ENCODE data around the gene IL5RA.

Gene IL5RA

DNA sequence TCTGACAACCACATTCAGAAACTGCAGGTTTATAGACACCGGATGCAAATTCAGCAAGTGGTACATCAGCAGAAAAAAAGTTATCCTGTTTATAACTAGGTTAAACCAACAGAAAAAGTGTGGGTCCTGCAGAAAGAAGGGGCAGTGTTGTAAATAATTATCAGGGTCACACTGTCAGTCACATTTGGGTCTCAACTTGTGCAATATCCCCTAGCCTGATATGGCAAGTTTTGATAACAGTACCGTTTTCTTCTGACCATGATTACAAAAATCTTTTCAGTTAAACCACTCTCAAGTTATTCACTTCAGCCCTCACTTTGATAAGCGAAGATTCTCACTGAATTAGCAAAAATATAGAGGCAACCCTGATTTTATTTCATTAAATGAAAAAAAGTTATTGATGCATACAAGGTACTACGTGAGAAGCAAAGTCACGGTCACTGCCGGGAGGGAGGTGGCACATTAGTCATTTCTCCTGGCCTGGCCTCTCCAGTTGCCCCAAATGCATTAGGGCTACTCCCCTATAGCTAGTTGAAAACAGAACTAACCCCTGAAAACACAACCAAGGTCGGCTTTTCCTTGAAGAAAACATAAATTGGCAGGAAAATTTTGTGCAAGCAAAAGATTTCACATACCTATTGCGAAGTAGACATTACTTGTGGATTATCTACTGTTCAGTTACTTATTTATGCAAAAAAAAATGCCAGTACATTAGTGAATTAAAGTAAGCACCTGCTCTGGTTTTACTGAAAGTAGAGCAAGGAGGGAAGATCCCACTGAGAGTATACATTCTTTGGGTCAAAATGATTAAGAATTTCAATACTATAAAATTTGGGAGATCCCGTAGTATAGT, 28.6 kb downstream of the IL5RA start:
- TF ChIP-seq, protein P1, sequence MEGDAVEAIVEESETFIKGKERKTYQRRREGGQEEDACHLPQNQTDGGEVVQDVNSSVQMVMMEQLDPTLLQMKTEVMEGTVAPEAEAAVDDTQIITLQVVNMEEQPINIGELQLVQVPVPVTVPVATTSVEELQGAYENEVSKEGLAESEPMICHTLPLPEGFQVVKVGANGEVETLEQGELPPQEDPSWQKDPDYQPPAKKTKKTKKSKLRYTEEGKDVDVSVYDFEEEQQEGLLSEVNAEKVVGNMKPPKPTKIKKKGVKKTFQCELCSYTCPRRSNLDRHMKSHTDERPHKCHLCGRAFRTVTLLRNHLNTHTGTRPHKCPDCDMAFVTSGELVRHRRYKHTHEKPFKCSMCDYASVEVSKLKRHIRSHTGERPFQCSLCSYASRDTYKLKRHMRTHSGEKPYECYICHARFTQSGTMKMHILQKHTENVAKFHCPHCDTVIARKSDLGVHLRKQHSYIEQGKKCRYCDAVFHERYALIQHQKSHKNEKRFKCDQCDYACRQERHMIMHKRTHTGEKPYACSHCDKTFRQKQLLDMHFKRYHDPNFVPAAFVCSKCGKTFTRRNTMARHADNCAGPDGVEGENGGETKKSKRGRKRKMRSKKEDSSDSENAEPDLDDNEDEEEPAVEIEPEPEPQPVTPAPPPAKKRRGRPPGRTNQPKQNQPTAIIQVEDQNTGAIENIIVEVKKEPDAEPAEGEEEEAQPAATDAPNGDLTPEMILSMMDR (IDR thresholded peaks at IDR 0.05; ENCODE audit: borderline replicate concordance, insufficient read depth, low read depth, low read length): no peak
- H3K4me3 ChIP-seq (ENCODE audit: low read depth, low read length): no peak overlapping the region

DNA sequence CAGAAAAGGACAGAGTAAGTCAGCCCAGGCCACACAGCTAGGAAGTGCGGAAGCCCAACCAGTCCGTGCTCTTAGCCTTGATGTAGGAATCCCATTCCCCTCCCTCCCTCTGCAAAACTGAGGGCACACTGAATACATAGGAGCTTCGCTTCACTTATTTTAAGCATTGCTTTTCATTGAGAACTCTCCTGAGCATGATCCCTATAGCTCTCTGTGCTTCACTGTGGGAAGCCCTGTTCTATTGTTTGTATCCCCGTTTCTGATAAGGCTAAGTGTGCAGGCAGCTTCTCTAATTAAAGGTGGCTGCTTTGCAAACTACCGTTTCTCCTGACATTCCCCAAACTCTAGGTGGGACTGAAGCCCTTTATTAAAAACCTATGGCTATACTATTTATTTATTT, 29.9 kb downstream of the IL5RA start:
- TF ChIP-seq, protein P1 (IDR thresholded peaks at IDR 0.05; ENCODE audit: borderline replicate concordance, insufficient read depth, low read depth, low read length): no peak
- H3K4me3 ChIP-seq (ENCODE audit: low read depth, low read length): no peak overlapping the region

DNA sequence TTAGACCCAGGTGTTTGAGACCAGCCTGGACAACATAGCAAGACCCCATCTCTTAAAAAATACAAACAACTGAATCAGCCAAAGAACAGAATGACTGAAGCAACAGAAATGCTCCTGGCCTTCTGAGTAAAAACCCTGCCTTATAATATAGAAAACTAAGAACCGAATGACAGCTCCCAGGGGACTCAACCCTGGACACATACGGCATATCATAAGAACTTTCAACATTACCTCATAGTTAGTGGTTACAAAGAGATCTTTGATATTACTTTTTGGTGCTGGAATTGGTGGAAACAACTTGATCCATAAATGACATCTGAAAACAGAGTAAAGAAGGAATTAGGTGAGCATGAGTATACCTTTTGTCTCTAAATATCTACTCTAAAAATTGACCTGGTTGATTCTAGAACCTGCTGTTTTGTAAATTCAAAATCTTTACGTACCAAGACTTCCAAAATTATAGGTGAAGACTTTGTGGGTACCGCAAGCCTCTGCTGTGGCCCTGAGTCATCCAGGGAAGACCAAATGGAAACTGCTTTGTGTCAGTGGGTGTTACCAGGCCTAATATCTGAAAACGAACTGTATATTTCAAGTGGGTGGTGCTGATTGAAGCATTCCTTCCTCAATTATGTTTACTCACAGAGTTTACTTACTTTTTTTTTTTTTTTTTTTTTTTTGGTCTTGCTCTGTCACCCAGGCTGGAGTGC, 35.5 kb downstream of the IL5RA start:
- TF ChIP-seq, protein P1 (IDR thresholded peaks at IDR 0.05; ENCODE audit: borderline replicate concordance, insufficient read depth, low read depth, low read length): no peak
- H3K4me3 ChIP-seq (ENCODE audit: low read depth, low read length): no peak overlapping the region

DNA sequence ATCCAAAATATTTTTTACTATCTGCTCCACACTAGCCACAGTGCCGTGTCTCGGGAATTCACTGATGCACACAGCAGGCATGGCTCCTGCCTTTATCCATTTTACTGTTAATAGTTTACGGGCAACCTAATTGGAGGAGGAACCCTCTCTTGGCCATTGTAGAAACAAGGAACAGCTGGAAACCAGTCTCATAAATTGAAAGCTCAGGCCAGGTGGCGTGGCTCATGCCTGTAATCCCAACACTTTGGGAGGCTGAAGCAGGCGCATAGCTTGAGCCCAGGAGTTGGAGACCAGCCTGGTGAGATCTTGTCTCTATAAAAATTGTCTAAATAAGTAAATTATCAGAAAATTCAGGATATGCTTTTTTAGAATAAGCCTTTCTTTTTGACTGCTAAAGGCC, 39.0 kb downstream of the IL5RA start:
- H3K4me3 ChIP-seq (ENCODE audit: low read depth, low read length): no peak overlapping the region
- TF ChIP-seq, protein P1 (IDR thresholded peaks at IDR 0.05; ENCODE audit: borderline replicate concordance, insufficient read depth, low read depth, low read length): no peak

DNA sequence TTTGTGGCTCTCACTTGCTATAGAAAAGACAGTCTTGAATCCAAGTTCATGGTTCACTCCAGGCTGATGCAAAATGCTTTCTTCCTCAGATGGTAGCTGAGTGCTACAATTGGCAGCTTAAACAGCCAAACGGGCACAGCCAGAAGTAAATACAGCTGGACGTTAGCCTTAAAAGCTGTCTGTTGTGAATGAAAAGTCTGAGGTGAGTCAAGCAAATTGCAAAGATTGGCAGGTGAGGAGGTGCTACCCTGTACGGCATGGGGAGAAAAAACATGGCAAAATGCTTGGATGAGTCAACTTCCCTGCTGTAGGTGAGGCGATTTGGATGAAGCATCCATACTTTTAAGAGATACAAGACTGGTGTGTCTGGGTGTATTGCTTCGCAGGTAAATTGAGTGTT, 40.5 kb downstream of the IL5RA start:
- TF ChIP-seq, protein P1 (IDR thresholded peaks at IDR 0.05; ENCODE audit: borderline replicate concordance, insufficient read depth, low read depth, low read length): no peak
- H3K4me3 ChIP-seq (ENCODE audit: low read depth, low read length): no peak overlapping the region

DNA sequence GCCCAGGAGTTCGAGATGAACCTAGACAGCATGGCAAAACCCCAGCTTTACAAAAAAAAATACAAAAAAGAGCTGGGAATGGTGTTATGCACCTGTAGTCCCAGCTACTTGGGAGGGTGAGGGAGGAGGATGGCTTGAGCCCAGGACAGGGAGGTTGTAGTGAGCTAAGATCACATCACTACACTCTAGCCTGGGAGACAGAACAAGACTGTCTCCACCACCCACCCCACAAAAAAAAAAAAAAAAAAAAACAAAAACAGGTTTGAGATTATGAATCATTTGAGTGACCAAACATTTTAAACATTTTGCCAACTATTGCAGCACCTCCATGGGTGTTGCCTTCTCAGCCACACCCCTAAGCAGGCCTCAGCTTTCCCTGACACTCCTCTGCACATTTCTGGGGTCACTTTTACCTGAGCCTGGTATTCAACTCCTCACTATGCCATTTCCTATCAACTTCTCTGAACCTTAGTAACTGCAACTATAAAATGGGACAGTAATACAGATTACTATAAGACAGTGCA, 41.8 kb downstream of the IL5RA start:
- TF ChIP-seq, protein P1 (IDR thresholded peaks at IDR 0.05; ENCODE audit: borderline replicate concordance, insufficient read depth, low read depth, low read length): no peak
- no peak overlapping the region for H3K4me3 ChIP-seq (ENCODE audit: low read depth, low read length)

All from GM12875 (cell line).